GM12878 (cell line): Measurements from ENCODE around the gene FBXW8. TPM values are rescaled to one million over a fixed set of nuclear protein-coding genes. Genes with fewer than 3 reads are reported as not detected.

Experiments used
- ATAC-seq: fragments of 200-7000 bp; cut with Tn5 transposase; 3 replicates; pipeline ENCODE4 v1.9.1; 2020; ENCODE audit warnings: mild to moderate bottlenecking, moderate library complexity
- BruUV-seq: library from RNA; stranded (reverse); fragments of 400-500 nt; replicated peaks from 2 replicates; lab custom pipeline; 2021; lab: Mats Ljungman, UMichigan
- CTCF ChIA-PET: fragments of 300-600 bp; sonication (Branson Sonifier 250); formaldehyde crosslinking; extraction: SDS; loops from one replicate; lab custom pipeline; 2021; ENCODE audit warnings: inconsistent platforms; lab: Yijun Ruan, JAX
- POLR2A ChIA-PET: fragments of 350-600 bp; formaldehyde crosslinking; extraction: SDS; loops from one replicate; lab custom pipeline; 2021; ENCODE audit warnings: inconsistent platforms; lab: Charles Lee
- RAD21 ChIA-PET: fragments of 300-600 bp; sonication (Branson Sonifier 250); formaldehyde crosslinking; loops from one replicate; lab custom pipeline; 2023; ENCODE audit warnings: antibody characterized with exemption; ENCODE audit not compliant: unreplicated experiment; lab: Charles Lee
- SMC1A ChIA-PET: fragments of 300-600 bp; sonication (Branson Sonifier 250); formaldehyde crosslinking; loops from one replicate; lab custom pipeline; 2023; ENCODE audit not compliant: unreplicated experiment, uncharacterized antibody; lab: Charles Lee
- DNase-seq: peaks from one replicate; pipeline ENCODE4 v3.0.0-alpha.2; 2011; ENCODE audit warnings: low read depth, low spot score
- FAIRE-seq: peaks from 3 replicates; lab custom pipeline; 2011; peaks lifted over from hg19 to GRCh38; lab: Jason Lieb, UNC
- H2AFZ ChIP-seq: 2 replicates; pipeline ENCODE4 v1.6.0; 2011; ENCODE audit warnings: low read depth, low read length, control low read depth; ENCODE audit not compliant: control insufficient read depth
- H3K27ac ChIP-seq: 2 replicates; pipeline ENCODE4 v1.5.1; 2011; ENCODE audit warnings: control low read depth; ENCODE audit not compliant: control insufficient read depth, insufficient read depth
- H3K27me3 ChIP-seq, 2 experiments: replicated peaks in 1 of 2; 2 replicates each; pipeline versions ENCODE4 v1.6.0 to v1.6.1; 2011; ENCODE audit warnings: low read length in 1 of 2; ENCODE audit not compliant: control insufficient read depth in 2 of 2, insufficient read depth in 2 of 2
- H3K36me3 ChIP-seq, 2 experiments: 2 replicates each; pipeline ENCODE4 v1.5.1; 2011; ENCODE audit warnings: low read length in 1 of 2; ENCODE audit not compliant: control insufficient read depth in 2 of 2, insufficient read depth in 2 of 2
- H3K4me1 ChIP-seq: 2 replicates; pipeline ENCODE4 v1.6.1; 2011; ENCODE audit warnings: mild to moderate bottlenecking, low read length, moderate library complexity, mixed read lengths; ENCODE audit not compliant: control insufficient read depth, insufficient read depth
- H3K4me2 ChIP-seq: 2 replicates; pipeline ENCODE4 v1.6.0; 2011; ENCODE audit warnings: control low read depth; ENCODE audit not compliant: control insufficient read depth, insufficient read depth
- H3K4me3 ChIP-seq: fragments of 200-600 bp; sonication (generic); 2 replicates; pipeline ENCODE4 v1.5.1; 2016
- H3K79me2 ChIP-seq: 2 replicates; pipeline ENCODE4 v1.6.0; 2011; ENCODE audit warnings: low read length; ENCODE audit not compliant: control insufficient read depth, insufficient read depth
- H3K9ac ChIP-seq: 2 replicates; pipeline ENCODE4 v1.8.0; 2011; ENCODE audit warnings: low read length, control low read depth, mixed read lengths; ENCODE audit not compliant: control insufficient read depth, insufficient read depth
- H3K9me3 ChIP-seq: replicated peaks from 3 replicates; pipeline ENCODE4 v1.5.1; 2011; ENCODE audit warnings: mild to moderate bottlenecking, low read length; ENCODE audit not compliant: control insufficient read depth, insufficient read depth
- H4K20me1 ChIP-seq: 2 replicates; pipeline ENCODE4 v1.6.0; 2011; ENCODE audit not compliant: control insufficient read depth, insufficient read depth
- BACH1 ChIP-seq: fragments of 450-650 bp; IDR thresholded peaks from 2 replicates; pipeline ENCODE4 v1.6.1; 2017; ENCODE audit warnings: mild to moderate bottlenecking, borderline replicate concordance
- MYB ChIP-seq: fragments of 150-350 bp; IDR thresholded peaks from 2 replicates; pipeline ENCODE4 v1.6.1; 2014; ENCODE audit warnings: mild to moderate bottlenecking, low read depth, low read length, borderline replicate concordance
- RB1 ChIP-seq: fragments of 450-650 bp; formaldehyde crosslinking; IDR thresholded peaks from 2 replicates; pipeline ENCODE4 v1.6.1; 2017; ENCODE audit warnings: mild to moderate bottlenecking, borderline replicate concordance
- ZBTB40 ChIP-seq: fragments of 450-650 bp; IDR thresholded peaks from 2 replicates; pipeline ENCODE4 v1.6.1; 2016; ENCODE audit warnings: mild to moderate bottlenecking, moderate library complexity, borderline replicate concordance
- WGBS: methylation state at CpG from one replicate; pipeline ENCODE4 v1.1.6; 2016; ENCODE audit warnings: low lambda C conversion rate; ENCODE audit not compliant: insufficient replicate concordance, insufficient coverage; ENCODE audit errors: missing lambda C conversion rate; 5-methylcytosine and 5-hydroxymethylcytosine counted together
- in situ Hi-C: fragments of 300-500 bp; cut with MboI; formaldehyde crosslinking; loops from 9 replicates; pipeline ENCODE4 v1.14.3; 2018; ENCODE audit warnings: mixed read lengths
- intact Hi-C: fragments of 100-400 bp; cut with micrococcal nuclease; formaldehyde crosslinking; loops from one replicate; pipeline ENCODE4 v1.14.2; 2022; ENCODE audit not compliant: unreplicated experiment
- polyA plus RNA-seq, 11 experiments: library from polyadenylated mRNA; depleted of rRNA in 4 of 11; unstranded in 6 of 11; stranded (reverse) in 5 of 11; fragments of >200 nt; fragmentation: Nextera tagmentation in 4 of 11; fragmentation: Illumina TruSeq in 1 of 11; extraction: Ambion mirVana in 4 of 11; extraction: Trizol in 1 of 11; gene quantifications; 1 replicate in 1 of 11; 2 replicates in 10 of 11; pipeline versions ENCODE4 v1.2.1 to v1.2.3, GENCODE V29; 2011 to 2016; ENCODE audit warnings: inconsistent platforms in 2 of 11, missing spikeins in 2 of 11, low read depth in 1 of 11
- total RNA-seq, 4 experiments: library from RNA; depleted of rRNA in 3 of 4; stranded (reverse); fragments of >200 nt in 3 of 4; fragmentation: Illumina TruSeq in 1 of 4; extraction: Trizol in 1 of 4; gene quantifications; 2 replicates each; pipeline versions ENCODE4 v1.2.1 to v1.2.3, GENCODE V29; 2013 to 2021

FBXW8 gene
- total and polyA plus RNA-seq, 10 of the 15 experiments (the other 5 are each of a cell fraction or from before 2014, with no cell fraction given) = 0.49 to 7.5 (median 4.4) TPM

DNA sequence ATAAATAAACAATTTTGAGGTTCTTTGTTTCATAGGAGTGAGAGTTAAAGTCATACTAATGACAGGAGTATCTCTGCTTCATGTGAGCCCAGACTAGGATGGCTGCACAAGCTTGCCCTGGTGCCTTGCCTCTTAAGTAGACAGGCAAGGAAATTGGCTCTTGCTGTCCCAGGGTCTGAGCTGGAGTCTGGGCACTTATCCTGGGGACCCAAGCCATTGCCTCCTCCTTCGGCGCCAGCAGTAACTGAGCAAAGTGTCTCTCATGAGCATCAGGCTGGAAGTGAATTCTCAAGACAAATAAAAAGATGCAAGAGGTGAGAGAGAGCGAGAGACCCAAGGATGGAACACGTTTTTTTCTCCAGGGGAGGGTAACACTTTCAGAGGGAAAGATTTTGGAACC lies 6.9 kb upstream of the FBXW8 start:
- in situ Hi-C loops = no loop called here
- Histone ChIP-seq H3K4me3 (no peak overlapping the region), H3K36me3 (no peaks in the 10 kb centered on the region), H3K27me3 (no peaks in the 10 kb centered on the region), H3K27ac (no peak overlapping the region), H2AFZ (no peak overlapping the region), H3K9ac (no peak overlapping the region), H4K20me1 (no peaks in the 10 kb centered on the region)
- ATAC-seq = no peak
- no TSS peak for BruUV-seq
- ChIA-PET RAD21 (no interaction called here), SMC1A (no interaction called here), POLR2A (no interaction called here), CTCF (interaction anchor here (0.7 kb wide), 1 partner anchor 494 kb away, joined by 3 read pairs; no protein-coding TSS in a partner anchor)
- 54% methylated on average over 4 of the region's 4 CpGs for WGBS
- FAIRE-seq = no peak
- DNase-seq = no peak
- TF ChIP-seq RB1 (no peak), MYB (no peak), ZBTB40 (no peak), BACH1 (no peak)
- TF ChIP-seq, all 136 proteins: peak for 0
- no peaks in the 10 kb centered on the region for H3K79me2 ChIP-seq
- H3K9me3 ChIP-seq = no peaks in the 10 kb centered on the region
- no peaks in the 10 kb centered on the region for H3K4me1 ChIP-seq
- intact Hi-C loops = no loop called here
- no peak overlapping the region for H3K4me2 ChIP-seq
